Ascending aorta (tissue), 2 donors: ENCODE data around the gene SRGAP1. TPM values are rescaled to one million over a fixed set of nuclear protein-coding genes. Genes with fewer than 3 reads are reported as not detected.
A peak's percentile ranks its signal among the peaks of the same experiment; 100 is the strongest.

Experiments
- DNase-seq, 2 donors: peaks; one replicate each; pipeline ENCODE4 v3.0.0-alpha.2; 2019; ENCODE audit warnings: low spot score in 2 of 2
- H3K27ac ChIP-seq, 2 donors: fragments of 200-600 bp; sonication (generic); one replicate each; pipeline ENCODE4 v1.5.1; 2016 to 2017; ENCODE audit warnings: mild to moderate bottlenecking in 1 of 2
- H3K27me3 ChIP-seq: fragments of 200-600 bp; sonication (generic); one replicate; pipeline ENCODE4 v1.5.1; 2017
- H3K36me3 ChIP-seq, 2 donors: fragments of 200-600 bp; sonication (generic); one replicate each; pipeline ENCODE4 v1.5.1; 2016
- H3K4me1 ChIP-seq, 2 donors: fragments of 200-600 bp; sonication (generic); one replicate each; pipeline ENCODE4 v1.5.1; 2016 to 2017; ENCODE audit warnings: mild to moderate bottlenecking in 1 of 2
- H3K4me3 ChIP-seq, 2 donors: fragments of 200-600 bp; sonication (generic); one replicate each; pipeline ENCODE4 v1.5.1; 2016 to 2017; ENCODE audit warnings: mild to moderate bottlenecking in 1 of 2
- H3K9me3 ChIP-seq, 2 donors: fragments of 200-600 bp; sonication (generic); one replicate each; pipeline ENCODE4 v1.5.1; 2016
- intact Hi-C: fragments of 100-400 bp; cut with DNase I; formaldehyde crosslinking; loops from one replicate; pipeline ENCODE4 v1.15.1; 2023
- total RNA-seq: library from RNA; depleted of rRNA; stranded (reverse); fragments of >200 nt; gene quantifications from one replicate; pipeline ENCODE4 v1.1.0, GENCODE V29; 2016
- TF ChIP-seq, protein P1 (sequence below), 3 experiments: fragments of 200-600 bp in 2 of 3; fragments of 450-650 bp in 1 of 3; sonication (generic) in 2 of 3; IDR thresholded peaks; one replicate each; pipeline ENCODE4 v1.5.1; 2016 to 2019; ENCODE audit warnings: antibody characterized with exemption in 3 of 3, mild to moderate bottlenecking in 1 of 3, moderate library complexity in 1 of 3

Gene SRGAP1
- total RNA-seq, 1 donor from 2014 or later = 5.5 TPM

DNA sequence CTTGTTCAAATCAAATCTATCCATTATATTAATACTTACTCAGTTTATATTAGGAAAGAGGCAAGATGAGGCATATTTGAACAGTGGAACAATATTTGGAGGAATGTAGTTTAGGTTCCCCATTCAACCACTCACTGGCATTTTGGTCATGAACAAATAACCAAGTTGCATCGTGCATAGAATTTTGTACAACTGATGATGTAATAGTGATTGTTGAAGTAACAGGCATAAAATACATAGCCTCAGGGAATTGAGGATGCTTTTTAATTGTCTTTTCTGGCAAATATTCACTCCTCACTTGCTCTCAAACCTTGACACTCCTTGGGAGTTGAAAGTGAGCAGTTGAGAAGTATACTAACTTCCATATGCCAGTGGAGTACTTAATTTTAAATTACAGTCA, 175.2 kb downstream of the SRGAP1 start:
- DNase-seq = no peak
- intact Hi-C loops = no loop called here
- Histone ChIP-seq H3K27me3 (no peaks in the 10 kb centered on the region), H3K4me3 (no peak overlapping the region), H3K36me3 (peaks cover 0 to 10% of the 10 kb centered on the region in 2 donors), H3K27ac (no peak overlapping the region), H3K9me3 (no peaks in the 10 kb centered on the region), H3K4me1 (no peaks in the 10 kb centered on the region)
- TF ChIP-seq, protein P1, sequence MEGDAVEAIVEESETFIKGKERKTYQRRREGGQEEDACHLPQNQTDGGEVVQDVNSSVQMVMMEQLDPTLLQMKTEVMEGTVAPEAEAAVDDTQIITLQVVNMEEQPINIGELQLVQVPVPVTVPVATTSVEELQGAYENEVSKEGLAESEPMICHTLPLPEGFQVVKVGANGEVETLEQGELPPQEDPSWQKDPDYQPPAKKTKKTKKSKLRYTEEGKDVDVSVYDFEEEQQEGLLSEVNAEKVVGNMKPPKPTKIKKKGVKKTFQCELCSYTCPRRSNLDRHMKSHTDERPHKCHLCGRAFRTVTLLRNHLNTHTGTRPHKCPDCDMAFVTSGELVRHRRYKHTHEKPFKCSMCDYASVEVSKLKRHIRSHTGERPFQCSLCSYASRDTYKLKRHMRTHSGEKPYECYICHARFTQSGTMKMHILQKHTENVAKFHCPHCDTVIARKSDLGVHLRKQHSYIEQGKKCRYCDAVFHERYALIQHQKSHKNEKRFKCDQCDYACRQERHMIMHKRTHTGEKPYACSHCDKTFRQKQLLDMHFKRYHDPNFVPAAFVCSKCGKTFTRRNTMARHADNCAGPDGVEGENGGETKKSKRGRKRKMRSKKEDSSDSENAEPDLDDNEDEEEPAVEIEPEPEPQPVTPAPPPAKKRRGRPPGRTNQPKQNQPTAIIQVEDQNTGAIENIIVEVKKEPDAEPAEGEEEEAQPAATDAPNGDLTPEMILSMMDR (IDR thresholded peaks at IDR 0.05) = no peak

DNA sequence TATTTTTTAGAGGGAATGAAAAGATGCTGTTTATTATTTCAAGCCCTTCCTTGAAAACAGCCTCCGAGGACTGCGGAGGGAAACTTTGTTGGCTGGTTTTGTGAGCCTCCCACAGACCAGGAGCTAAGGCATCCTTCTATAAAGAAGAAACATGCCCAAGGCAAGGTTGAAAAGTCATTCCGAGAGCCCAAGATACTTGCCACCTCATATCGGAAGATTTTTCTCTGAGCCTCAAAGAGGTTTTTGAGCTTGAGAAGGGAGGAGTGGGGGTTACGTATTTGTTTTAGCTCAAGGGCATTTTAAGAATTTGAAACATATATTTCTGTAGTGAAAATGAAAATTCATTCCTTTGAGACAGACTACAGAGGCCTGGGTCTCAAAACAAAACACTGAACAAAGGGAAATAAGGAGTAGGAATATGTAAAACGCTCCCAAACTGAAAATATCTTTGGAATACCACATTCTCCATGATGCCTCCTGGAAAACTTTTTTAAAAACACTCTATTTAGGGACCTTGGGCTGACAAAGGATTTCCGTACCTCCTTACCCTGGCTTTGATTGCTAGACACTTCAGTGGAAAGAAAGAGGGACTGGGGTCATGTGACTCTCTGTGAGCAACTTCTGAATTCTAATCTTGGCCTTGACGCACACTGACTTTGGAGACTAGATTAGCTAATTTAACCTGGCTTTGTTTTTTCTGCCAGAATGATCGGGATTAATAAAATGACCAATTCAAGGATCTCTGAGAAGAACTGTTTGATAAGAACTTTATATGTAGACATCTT, 180.9 kb downstream of the SRGAP1 start:
- Histone ChIP-seq H3K9me3 (no peaks in the 10 kb centered on the region), H3K4me1 (no peaks in the 10 kb centered on the region), H3K4me3 (peak overlapping the region in 1 of 2 donors; percentile 14), H3K27ac (no peak overlapping the region), H3K36me3 (peaks cover 0 to 5% of the 10 kb centered on the region in 2 donors), H3K27me3 (no peaks in the 10 kb centered on the region)
- intact Hi-C loops = no loop called here
- DNase-seq = no peak
- TF ChIP-seq, protein P1 (IDR thresholded peaks at IDR 0.05) = no peak

DNA sequence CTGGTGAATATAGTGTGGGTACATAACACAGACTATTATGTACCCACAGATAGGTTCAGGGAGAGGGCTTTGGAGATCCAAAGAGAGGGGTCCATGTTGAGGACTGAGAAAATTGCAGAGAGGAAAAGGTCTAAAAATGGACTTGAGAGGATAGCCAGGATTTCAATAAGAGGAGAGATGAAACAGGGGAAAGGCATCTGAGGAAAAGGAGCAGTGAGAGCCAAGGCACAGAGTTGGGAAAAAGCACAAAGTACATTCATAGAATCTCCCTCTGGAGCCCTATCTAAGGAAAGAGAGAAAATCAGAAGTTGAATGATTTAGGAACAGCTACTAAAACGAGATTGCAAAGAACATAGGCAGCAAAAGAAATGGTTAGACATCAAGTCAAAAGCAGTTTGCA, 182.8 kb downstream of the SRGAP1 start:
- DNase-seq = no peak
- H3K36me3 ChIP-seq = peaks cover 0 to 5% of the 10 kb centered on the region in 2 donors
- no peaks in the 10 kb centered on the region for H3K9me3 ChIP-seq
- H3K27me3 ChIP-seq = no peaks in the 10 kb centered on the region
- intact Hi-C loops = no loop called here
- H3K27ac ChIP-seq = no peak overlapping the region
- no peak overlapping the region for H3K4me3 ChIP-seq
- TF ChIP-seq, protein P1 (IDR thresholded peaks at IDR 0.05) = no peak
- H3K4me1 ChIP-seq = no peaks in the 10 kb centered on the region

DNA sequence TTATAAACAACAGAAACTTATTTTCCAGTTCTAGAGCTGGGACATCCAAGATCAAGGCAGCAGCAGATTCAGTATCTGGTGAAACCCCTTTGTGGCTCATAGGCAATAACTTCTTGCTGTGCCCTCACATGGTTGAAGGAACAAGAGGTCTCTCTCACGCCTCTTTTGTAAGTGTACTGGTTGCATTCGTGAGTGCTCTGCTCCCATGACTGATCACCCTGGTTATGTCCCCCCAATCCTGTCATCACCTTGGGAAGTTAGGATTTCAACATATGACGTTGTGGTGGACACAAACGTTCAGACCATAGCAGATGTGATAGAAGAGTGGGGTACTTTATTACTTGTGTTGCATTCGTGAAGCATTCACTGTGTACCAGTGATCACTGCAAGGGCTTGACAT, 184.0 kb downstream of the SRGAP1 start:
- Histone ChIP-seq H3K27ac (no peak overlapping the region), H3K36me3 (no peaks in the 10 kb centered on the region), H3K4me1 (no peaks in the 10 kb centered on the region), H3K9me3 (no peaks in the 10 kb centered on the region), H3K4me3 (no peak overlapping the region), H3K27me3 (no peaks in the 10 kb centered on the region)
- TF ChIP-seq, protein P1 (IDR thresholded peaks at IDR 0.05) = no peak
- intact Hi-C loops = no loop called here
- DNase-seq = no peak

DNA sequence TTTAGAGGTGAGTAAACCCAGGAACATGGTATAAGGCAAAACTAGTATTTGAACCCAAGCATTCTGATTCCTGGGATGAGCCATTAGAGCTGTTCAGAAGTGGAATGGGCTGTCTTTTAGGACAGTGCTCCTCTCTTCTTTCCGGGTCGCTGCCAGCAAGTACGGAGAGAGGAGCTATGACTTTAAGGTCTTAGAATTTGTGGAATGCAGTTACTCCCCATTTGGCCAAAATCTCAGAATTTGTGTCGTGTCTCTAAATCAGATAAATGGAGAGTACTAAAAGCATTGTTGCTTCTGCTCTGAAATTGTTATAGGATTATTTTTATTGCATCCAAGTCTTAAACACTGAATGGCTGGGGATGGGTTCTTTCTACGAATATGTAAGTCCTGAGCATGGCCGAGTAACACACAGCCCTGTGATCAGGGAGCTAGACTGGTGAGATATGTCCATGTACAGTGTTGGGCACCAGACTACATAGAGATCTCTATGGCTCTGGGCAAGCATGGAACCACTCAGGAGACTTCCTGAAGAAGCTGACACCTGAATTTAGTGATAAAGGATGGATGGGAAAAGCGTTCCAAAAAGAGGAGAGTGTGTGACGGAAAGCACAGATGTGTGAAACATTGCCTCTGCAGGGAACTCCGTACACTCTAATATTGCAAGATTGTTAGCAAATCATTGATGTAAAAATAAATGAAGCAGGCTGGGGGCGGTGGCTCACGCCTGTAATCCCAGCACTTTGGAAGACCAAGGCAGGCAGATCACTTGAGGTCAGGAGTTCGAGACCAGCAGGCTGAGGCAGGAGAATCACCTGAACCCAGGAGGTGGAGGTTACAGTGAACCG, 184.7 kb downstream of the SRGAP1 start:
- TF ChIP-seq, protein P1 (IDR thresholded peaks at IDR 0.05) = no peak
- Histone ChIP-seq H3K4me3 (no peak overlapping the region), H3K9me3 (no peaks in the 10 kb centered on the region), H3K36me3 (no peaks in the 10 kb centered on the region), H3K4me1 (no peaks in the 10 kb centered on the region), H3K27me3 (no peaks in the 10 kb centered on the region), H3K27ac (no peak overlapping the region)
- intact Hi-C loops = no loop called here
- no peak for DNase-seq
